H9 (cell line): ENCODE measurements around the gene PDXK. TPM values are rescaled to one million over a fixed set of nuclear protein-coding genes. Genes with fewer than 3 reads are reported as not detected.

Experiments
- DNase-seq: peaks from one replicate; pipeline ENCODE4 v3.0.0-alpha.2; 2017
- H2AFZ ChIP-seq: one replicate; pipeline ENCODE4 v1.6.1; 2013; ENCODE audit warnings: mild to moderate bottlenecking, low read length, control low read depth, moderate library complexity
- H2AK5ac ChIP-seq: 2 replicates; pipeline ENCODE4 v1.6.1; 2013; ENCODE audit warnings: low read length, control low read depth, mixed read lengths; ENCODE audit not compliant: insufficient read length
- H2BK120ac ChIP-seq: one replicate; pipeline ENCODE4 v1.6.1; 2013; ENCODE audit warnings: low read depth, mild to moderate bottlenecking, low read length, control low read depth, inconsistent platforms; ENCODE audit not compliant: poor library complexity, severe bottlenecking
- H2BK12ac ChIP-seq: 2 replicates; pipeline ENCODE4 v1.6.1; 2013; ENCODE audit warnings: low read length, control low read depth, mixed read lengths, low read depth; ENCODE audit not compliant: insufficient read length
- H2BK15ac ChIP-seq: 2 replicates; pipeline ENCODE4 v1.6.1; 2013; ENCODE audit warnings: low read depth, low read length, control low read depth
- H2BK20ac ChIP-seq: one replicate; pipeline ENCODE4 v1.6.1; 2013; ENCODE audit warnings: low read depth, mild to moderate bottlenecking, low read length, control low read depth, inconsistent platforms; ENCODE audit not compliant: poor library complexity, severe bottlenecking
- H2BK5ac ChIP-seq: 2 replicates; pipeline ENCODE4 v1.6.1; 2013; ENCODE audit warnings: low read length, control low read depth, mixed read lengths; ENCODE audit not compliant: insufficient read length
- H3K14ac ChIP-seq: 2 replicates; pipeline ENCODE4 v1.6.1; 2013; ENCODE audit warnings: low read length, control low read depth; ENCODE audit not compliant: insufficient read depth
- H3K18ac ChIP-seq: 2 replicates; pipeline ENCODE4 v1.6.1; 2013; ENCODE audit warnings: low read depth, mild to moderate bottlenecking, mixed read lengths, low read length, control low read depth; ENCODE audit not compliant: insufficient read length
- H3K23ac ChIP-seq: 2 replicates; pipeline ENCODE4 v1.6.1; 2013; ENCODE audit warnings: low read length, control low read depth, mixed read lengths, low read depth; ENCODE audit not compliant: insufficient read length
- H3K23me2 ChIP-seq: 2 replicates; pipeline ENCODE4 v1.6.1; 2013; ENCODE audit warnings: low read depth, mild to moderate bottlenecking, mixed read lengths, low read length, control low read depth; ENCODE audit not compliant: insufficient read length, poor library complexity, severe bottlenecking
- H3K27ac ChIP-seq: 2 replicates; pipeline ENCODE4 v1.5.1; 2013; ENCODE audit warnings: low read length, control low read depth, mixed read lengths, low read depth; ENCODE audit not compliant: insufficient read length
- H3K27me3 ChIP-seq: 2 replicates; pipeline ENCODE4 v1.6.1; 2013; ENCODE audit warnings: low read length, control low read depth, inconsistent platforms; ENCODE audit not compliant: insufficient read depth
- H3K4ac ChIP-seq: 2 replicates; pipeline ENCODE4 v1.6.1; 2013; ENCODE audit warnings: low read depth, mild to moderate bottlenecking, control low read depth, inconsistent platforms, low read length, moderate library complexity
- H3K4me1 ChIP-seq: 2 replicates; pipeline ENCODE4 v1.6.1; 2013; ENCODE audit warnings: low read length, control low read depth, inconsistent platforms; ENCODE audit not compliant: insufficient read depth
- H3K4me2 ChIP-seq: 2 replicates; pipeline ENCODE4 v1.6.1; 2013; ENCODE audit warnings: low read length, control low read depth, mixed read lengths; ENCODE audit not compliant: insufficient read length, insufficient read depth
- H3K56ac ChIP-seq: 2 replicates; pipeline ENCODE4 v1.6.1; 2013; ENCODE audit warnings: low read depth, mild to moderate bottlenecking, mixed read lengths, low read length, control low read depth; ENCODE audit not compliant: insufficient read length
- H3K79me1 ChIP-seq: 2 replicates; pipeline ENCODE4 v1.6.1; 2013; ENCODE audit warnings: low read depth, mild to moderate bottlenecking, moderate library complexity, low read length, control low read depth, inconsistent platforms; ENCODE audit not compliant: insufficient read depth, poor library complexity, severe bottlenecking
- H3K79me2 ChIP-seq: 2 replicates; pipeline ENCODE4 v1.6.1; 2013; ENCODE audit warnings: low read length, control low read depth, inconsistent platforms; ENCODE audit not compliant: insufficient read depth
- H3K9ac ChIP-seq: 2 replicates; pipeline ENCODE4 v1.6.1; 2013; ENCODE audit warnings: low read length, control low read depth, mixed read lengths; ENCODE audit not compliant: insufficient read length; ENCODE audit errors: extremely low read depth
- H3K9me3 ChIP-seq: one replicate; pipeline ENCODE4 v1.6.1; 2013; ENCODE audit warnings: low read depth, low read length, inconsistent platforms; ENCODE audit not compliant: control insufficient read depth
- H3T11ph ChIP-seq: one replicate; pipeline ENCODE4 v1.6.1; 2013; ENCODE audit warnings: mild to moderate bottlenecking, low read length, control low read depth, inconsistent platforms
- H4K20me1 ChIP-seq: one replicate; pipeline ENCODE4 v1.6.1; 2013; ENCODE audit not compliant: control insufficient read depth, insufficient read length, insufficient read depth
- H4K5ac ChIP-seq: 2 replicates; pipeline ENCODE4 v1.6.1; 2013; ENCODE audit warnings: low read depth, mild to moderate bottlenecking, mixed read lengths, low read length, control low read depth; ENCODE audit not compliant: insufficient read length
- H4K8ac ChIP-seq: replicated peaks from 2 replicates; pipeline ENCODE4 v1.6.1; 2013; ENCODE audit warnings: low read length, control low read depth, mixed read lengths, low read depth; ENCODE audit not compliant: insufficient read length
- H4K91ac ChIP-seq: 2 replicates; pipeline ENCODE4 v1.6.1; 2013; ENCODE audit warnings: low read depth, mild to moderate bottlenecking, moderate library complexity, mixed read lengths, low read length, control low read depth; ENCODE audit not compliant: insufficient read length
- H3K27ac Mint-ChIP-seq, 3 experiments: 2 replicates in 2 of 3; 3 replicates in 1 of 3; pipeline ENCODE4 v1.8.0; 2020 to 2021; ENCODE audit warnings: mixed read lengths in 3 of 3, mild to moderate bottlenecking in 1 of 3, moderate library complexity in 1 of 3
- H3K27me3 Mint-ChIP-seq: 2 replicates; pipeline ENCODE4 v1.8.0; 2021; ENCODE audit warnings: low read depth, mild to moderate bottlenecking, moderate library complexity, mixed read lengths
- H3K36me3 Mint-ChIP-seq, 3 experiments: 2 replicates in 2 of 3; 3 replicates in 1 of 3; pipeline ENCODE4 v1.8.0; 2020 to 2021; ENCODE audit warnings: low read depth in 3 of 3, mixed read lengths in 3 of 3; ENCODE audit not compliant: insufficient read depth in 1 of 3
- H3K4me1 Mint-ChIP-seq, 2 experiments: 2 replicates each; pipeline ENCODE4 v1.8.0; 2020; ENCODE audit warnings: mixed read lengths in 2 of 2
- H3K4me3 Mint-ChIP-seq, 2 experiments: 2 replicates in 1 of 2; 3 replicates in 1 of 2; pipeline ENCODE4 v1.8.0; 2020 to 2021; ENCODE audit warnings: mild to moderate bottlenecking in 2 of 2, mixed read lengths in 2 of 2, moderate library complexity in 1 of 2
- H3K9me3 Mint-ChIP-seq, 2 experiments: 2 replicates in 1 of 2; 3 replicates in 1 of 2; pipeline ENCODE4 v1.8.0; 2020; ENCODE audit warnings: mild to moderate bottlenecking in 2 of 2, mixed read lengths in 2 of 2, moderate library complexity in 1 of 2
- CTCF ChIP-seq: fragments of 200-600 bp; sonication (generic); conservative IDR thresholded peaks from 3 replicates; pipeline ENCODE4 v1.8.0; 2021; ENCODE audit warnings: antibody characterized with exemption, mild to moderate bottlenecking
- WGBS: extraction: QIAGEN DNeasy Blood & Tissue Kit; methylation state at CpG from one replicate; pipeline ENCODE4 v1.1.7; 2013; ENCODE audit warnings: missing lambda C conversion rate, low lambda C conversion rate, mixed read lengths; ENCODE audit not compliant: insufficient read length; ENCODE audit errors: extremely low coverage; 5-methylcytosine and 5-hydroxymethylcytosine counted together
- total RNA-seq: library from RNA; stranded (reverse); gene quantifications from 2 replicates; pipeline ENCODE4 v1.2.1, GENCODE V29; 2021

PDXK gene
- total RNA-seq, 1 experiment from 2014 or later = 109 TPM

GRCh38 chr21:43675871-43676270 is 43.1 kb upstream of the PDXK start:
- no peak overlapping the region for H4K91ac ChIP-seq
- no peak overlapping the region for H2BK5ac ChIP-seq
- H3K9me3 ChIP-seq = no peaks in the 10 kb centered on the region
- no peak overlapping the region for H3K56ac ChIP-seq
- H4K5ac ChIP-seq = no peak overlapping the region
- H3T11ph ChIP-seq = no peak overlapping the region
- H3K79me2 ChIP-seq = peaks cover 2% of the 10 kb centered on the region; the same call in 1 of the 2 replicates
- no peak overlapping the region for H2BK12ac ChIP-seq
- no peak overlapping the region for H4K8ac ChIP-seq
- Mint-ChIP-seq H3K27ac (no peak overlapping the region), H3K27me3 (no peaks in the 10 kb centered on the region), H3K4me1 (peaks cover 18 to 22% of the 10 kb centered on the region in 2 experiments), H3K4me3 (no peak overlapping the region), H3K36me3 (peaks cover 54 to 87% (median 77%) of the 10 kb centered on the region in 3 experiments), H3K9me3 (no peaks in the 10 kb centered on the region)
- WGBS = no CpG with 5 or more reads among the region's 3 CpGs
- H3K23ac ChIP-seq = no peak overlapping the region
- H3K79me1 ChIP-seq = peaks cover 5% of the 10 kb centered on the region
- no peak overlapping the region for H2AK5ac ChIP-seq
- no peak overlapping the region for H2BK120ac ChIP-seq
- no peak overlapping the region for H2BK15ac ChIP-seq
- no peaks in the 10 kb centered on the region for H3K27me3 ChIP-seq
- no peak for TF ChIP-seq CTCF
- no peaks in the 10 kb centered on the region for H3K23me2 ChIP-seq
- H3K27ac ChIP-seq = no peak overlapping the region
- no peak overlapping the region for H3K9ac ChIP-seq
- no peak overlapping the region for H3K18ac ChIP-seq
- no peaks in the 10 kb centered on the region for H4K20me1 ChIP-seq
- H3K4me2 ChIP-seq = no peak overlapping the region
- no peak overlapping the region for H2BK20ac ChIP-seq
- DNase-seq = no peak
- H3K14ac ChIP-seq = no peak overlapping the region
- H3K4ac ChIP-seq = no peak overlapping the region
- H3K4me1 ChIP-seq = no peaks in the 10 kb centered on the region; the same call in 1 of the 2 replicates
- H2AFZ ChIP-seq = no peak overlapping the region
